ENCODE results near the gene TBX6. TPM values are rescaled to one million over a fixed set of nuclear protein-coding genes. Genes with fewer than 3 reads are reported as not detected.

Gene TBX6
- total and polyA plus RNA-seq, 7 donors, result 0.23 to 1.7 (median 1.1) TPM

GRCh38 chr16:30087181-30087898 lies 4.4 kb downstream of the TBX6 start:
- DNase-seq, result no peak
- intact Hi-C loops (cut with DNase I), result no loop called here

DNA sequence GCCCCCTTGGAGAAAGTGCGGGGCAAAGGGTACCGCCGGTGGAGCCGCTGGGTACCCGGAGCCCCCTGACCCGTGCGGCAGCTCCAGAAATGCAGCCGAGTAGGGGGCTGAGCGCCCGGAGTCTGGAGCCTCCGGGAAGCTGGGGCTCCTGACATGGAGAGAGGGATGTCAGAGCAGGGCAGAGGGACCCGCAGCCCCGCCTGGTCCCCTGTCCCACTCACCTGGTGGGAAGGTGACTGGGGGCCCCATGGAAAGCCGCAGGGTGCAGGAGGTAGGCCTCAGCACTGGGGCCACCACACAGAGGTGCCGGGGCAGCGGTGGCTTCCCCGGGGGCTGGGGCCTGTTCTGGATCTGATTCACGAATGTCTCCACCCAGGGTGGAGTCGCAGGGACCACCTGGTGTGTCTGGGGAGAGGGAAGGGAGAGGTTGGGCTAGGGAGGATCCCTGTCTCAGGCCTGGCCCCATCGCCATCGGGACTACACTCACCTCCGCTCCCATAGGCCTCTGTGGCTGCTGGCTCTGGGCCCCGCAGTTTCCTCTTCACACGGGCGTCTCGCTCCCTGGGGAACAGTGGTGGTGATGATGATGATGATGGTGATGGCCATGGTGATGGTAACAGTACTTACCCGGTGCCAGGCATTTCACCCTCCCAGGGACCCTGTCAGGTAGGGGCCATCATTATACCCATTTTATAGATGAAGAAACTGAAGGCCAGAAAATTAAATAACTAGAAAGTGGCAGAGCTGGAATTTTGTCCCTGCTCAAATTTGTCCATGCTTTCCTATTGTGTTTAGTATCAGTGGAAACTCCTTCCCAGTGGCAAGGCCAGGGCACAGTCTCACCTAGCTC lies 5.2 kb downstream of the TBX6 start:
- no peak overlapping the region for H3K4me3 ChIP-seq
- intact Hi-C loops (cut with DNase I), result no loop called here
- no peak for DNase-seq
- H3K36me3 ChIP-seq, result peaks cover 21 to 43% (median 31%) of the 10 kb centered on the region in 4 donors
- TF ChIP-seq POLR2AphosphoS5 (IDR thresholded peaks at IDR 0.05) (no peak), POLR2A (IDR thresholded peaks at IDR 0.05) (no peak), EP300 (IDR thresholded peaks at IDR 0.05) (no peak)
- TF ChIP-seq, protein P1, sequence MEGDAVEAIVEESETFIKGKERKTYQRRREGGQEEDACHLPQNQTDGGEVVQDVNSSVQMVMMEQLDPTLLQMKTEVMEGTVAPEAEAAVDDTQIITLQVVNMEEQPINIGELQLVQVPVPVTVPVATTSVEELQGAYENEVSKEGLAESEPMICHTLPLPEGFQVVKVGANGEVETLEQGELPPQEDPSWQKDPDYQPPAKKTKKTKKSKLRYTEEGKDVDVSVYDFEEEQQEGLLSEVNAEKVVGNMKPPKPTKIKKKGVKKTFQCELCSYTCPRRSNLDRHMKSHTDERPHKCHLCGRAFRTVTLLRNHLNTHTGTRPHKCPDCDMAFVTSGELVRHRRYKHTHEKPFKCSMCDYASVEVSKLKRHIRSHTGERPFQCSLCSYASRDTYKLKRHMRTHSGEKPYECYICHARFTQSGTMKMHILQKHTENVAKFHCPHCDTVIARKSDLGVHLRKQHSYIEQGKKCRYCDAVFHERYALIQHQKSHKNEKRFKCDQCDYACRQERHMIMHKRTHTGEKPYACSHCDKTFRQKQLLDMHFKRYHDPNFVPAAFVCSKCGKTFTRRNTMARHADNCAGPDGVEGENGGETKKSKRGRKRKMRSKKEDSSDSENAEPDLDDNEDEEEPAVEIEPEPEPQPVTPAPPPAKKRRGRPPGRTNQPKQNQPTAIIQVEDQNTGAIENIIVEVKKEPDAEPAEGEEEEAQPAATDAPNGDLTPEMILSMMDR (IDR thresholded peaks at IDR 0.05), result no peak
- peaks cover 0 to 10% (median 9%) of the 10 kb centered on the region in 4 donors for H3K4me1 ChIP-seq
- H3K27ac ChIP-seq, result no peak overlapping the region
- H3K9me3 ChIP-seq, result no peaks in the 10 kb centered on the region
- WGBS, 2 donors, result 86 to 89% methylated on average over 27 of the region's 27 CpGs
- no peaks in the 10 kb centered on the region for H3K27me3 ChIP-seq

More at GRCh38 chr16:30087181-30087898, 4.4 kb downstream of the TBX6 start:
- Histone ChIP-seq H3K4me3 (no peak overlapping the region), H3K4me1 (peaks cover 0 to 15% (median 14%) of the 10 kb centered on the region in 4 donors), H3K36me3 (peaks cover 21 to 35% (median 26%) of the 10 kb centered on the region in 4 donors), H3K27me3 (no peaks in the 10 kb centered on the region), H3K27ac (no peak overlapping the region), H3K9me3 (no peaks in the 10 kb centered on the region)
- no peak for TF ChIP-seq POLR2AphosphoS5 (IDR thresholded peaks at IDR 0.05)
- no peak for TF ChIP-seq EP300 (IDR thresholded peaks at IDR 0.05)
- TF ChIP-seq, protein P1 (IDR thresholded peaks at IDR 0.05), result no peak
- TF ChIP-seq POLR2A (IDR thresholded peaks at IDR 0.05), result no peak
- 89% methylated on average over 11 of the region's 11 CpGs for WGBS, 2 donors

DNA sequence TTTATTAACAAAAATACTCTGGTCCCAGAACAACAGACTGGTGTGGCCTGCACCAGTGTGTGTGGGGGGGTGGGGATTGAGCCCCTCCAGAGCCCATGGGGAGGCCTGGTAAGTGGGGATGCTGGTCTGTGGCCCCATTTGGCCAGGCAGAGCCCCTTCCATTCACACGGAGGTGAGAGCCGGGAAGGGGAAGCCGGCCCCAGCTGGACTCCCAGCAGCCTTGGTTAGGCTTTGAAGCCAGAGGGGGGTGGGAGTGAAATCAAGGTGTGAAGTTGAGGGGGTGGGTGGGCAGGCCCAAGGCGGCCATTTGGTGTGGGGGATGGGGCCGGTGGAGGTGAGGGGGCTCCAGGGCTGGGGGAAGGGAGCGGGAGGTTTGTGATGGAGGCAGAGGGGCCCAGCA lies 5.9 kb downstream of the TBX6 start:
- intact Hi-C loops (cut with DNase I), result no loop called here

DNA sequence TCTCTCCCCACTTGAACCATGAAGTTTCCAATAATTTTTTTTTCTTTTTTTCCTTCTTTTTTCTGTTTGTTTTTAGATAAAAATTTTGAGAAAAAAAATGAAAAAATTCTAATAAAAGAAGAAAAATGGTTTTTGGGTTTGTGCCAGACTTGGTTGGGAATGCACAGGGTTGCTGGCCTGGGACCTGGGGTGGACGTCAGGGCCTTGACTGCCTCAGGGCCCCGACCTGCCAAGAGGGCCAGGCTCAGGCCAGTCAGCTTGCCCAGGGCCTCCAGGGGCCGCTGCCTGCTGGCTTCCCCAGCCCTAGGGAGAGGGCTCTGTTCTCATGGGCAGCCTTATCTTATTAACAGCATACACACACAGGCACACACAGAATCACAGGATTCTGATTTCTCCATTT lies 6.5 kb downstream of the TBX6 start:
- Histone ChIP-seq H3K27me3 (no peaks in the 10 kb centered on the region), H3K4me1 (no peaks in the 10 kb centered on the region), H3K27ac (peak overlapping the region; percentile 18 to 47 (median 38)), H3K36me3 (peaks cover 21 to 56% (median 42%) of the 10 kb centered on the region in 4 donors), H3K4me3 (no peak overlapping the region), H3K9me3 (no peaks in the 10 kb centered on the region)
- WGBS, 2 donors, result 77 to 88% methylated on average over 3 of the region's 3 CpGs
- TF ChIP-seq EP300 (IDR thresholded peaks at IDR 0.05) (no peak), POLR2AphosphoS5 (IDR thresholded peaks at IDR 0.05) (no peak)
- intact Hi-C loops (cut with DNase I), result no loop called here
- no peak for DNase-seq

More for the DNA sequence above, 5.9 kb downstream of the TBX6 start:
- Histone ChIP-seq H3K27ac (peak overlapping the region; percentile 18 to 47 (median 38)), H3K9me3 (no peaks in the 10 kb centered on the region), H3K4me1 (peaks cover 0 to 3% (median 2%) of the 10 kb centered on the region in 4 donors), H3K27me3 (no peaks in the 10 kb centered on the region), H3K4me3 (no peak overlapping the region), H3K36me3 (peaks cover 21 to 50% (median 38%) of the 10 kb centered on the region in 4 donors)
- TF ChIP-seq POLR2AphosphoS5 (IDR thresholded peaks at IDR 0.05) (no peak), EP300 (IDR thresholded peaks at IDR 0.05) (no peak), POLR2A (IDR thresholded peaks at IDR 0.05) (no peak)
- TF ChIP-seq, protein P1 (IDR thresholded peaks at IDR 0.05), result no peak
- no peak for DNase-seq
- 88 to 90% methylated on average over 6 of the region's 6 CpGs for WGBS, 2 donors

DNA sequence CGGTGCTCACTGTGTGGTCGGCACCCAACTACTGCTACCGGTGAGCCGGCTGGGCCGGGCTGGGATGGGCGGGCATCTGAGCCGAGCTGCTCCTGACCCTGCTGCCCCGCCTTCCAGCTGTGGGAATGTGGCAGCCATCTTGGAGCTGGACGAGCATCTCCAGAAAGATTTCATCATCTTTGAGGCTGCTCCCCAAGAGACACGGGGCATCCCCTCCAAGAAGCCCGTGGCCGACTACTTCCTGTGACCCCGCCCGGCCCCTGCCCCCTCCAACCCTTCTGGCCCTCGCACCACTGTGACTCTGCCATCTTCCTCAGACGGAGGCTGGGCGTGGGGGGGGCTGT lies 6.9 kb downstream of the TBX6 start:
- TF ChIP-seq EP300 (IDR thresholded peaks at IDR 0.05) (no peak), POLR2AphosphoS5 (IDR thresholded peaks at IDR 0.05) (no peak), POLR2A (IDR thresholded peaks at IDR 0.05) (no peak)
- TF ChIP-seq, protein P1 (IDR thresholded peaks at IDR 0.05), result no peak
- intact Hi-C loops (cut with DNase I), result no loop called here
- H3K36me3 ChIP-seq, result peaks cover 21 to 59% (median 42%) of the 10 kb centered on the region in 4 donors

More for the DNA sequence above, 6.9 kb downstream of the TBX6 start:
- Histone ChIP-seq H3K4me1 (no peaks in the 10 kb centered on the region), H3K9me3 (no peaks in the 10 kb centered on the region), H3K4me3 (no peak overlapping the region), H3K27me3 (no peaks in the 10 kb centered on the region), H3K27ac (peak overlapping the region in 2 of 4 donors; percentile 45 to 47)
- peak; percentile 79 for DNase-seq
- 77 to 78% methylated on average over 17 of the region's 17 CpGs for WGBS, 2 donors

Measured in sigmoid colon (tissue), 7 donors.